Activated CD4-positive, alpha-beta T cell treated with anti-CD3 and anti-CD28 coated beads, Interleukin-2, amount 10 ng/mL, durations not matched to agents 24 days and 14 days (primary cell): ENCODE results near the gene E2F4. TPM values are rescaled to one million over a fixed set of nuclear protein-coding genes. Genes with fewer than 3 reads are reported as not detected.

Experiments used
- DNase-seq: peaks from one replicate; pipeline ENCODE4 v3.0.0; 2022
- H3K27ac Mint-ChIP-seq: one replicate; pipeline ENCODE4 v1.8.0; 2022; ENCODE audit warnings: mild to moderate bottlenecking, mixed read lengths
- H3K27me3 Mint-ChIP-seq: one replicate; pipeline ENCODE4 v1.8.0; 2022; ENCODE audit warnings: mixed read lengths
- H3K36me3 Mint-ChIP-seq: one replicate; pipeline ENCODE4 v1.8.0; 2022; ENCODE audit warnings: low read depth, mild to moderate bottlenecking, mixed read lengths
- H3K4me1 Mint-ChIP-seq: one replicate; pipeline ENCODE4 v1.8.0; 2021; ENCODE audit warnings: mixed read lengths
- H3K4me3 Mint-ChIP-seq: one replicate; pipeline ENCODE4 v1.8.0; 2022; ENCODE audit warnings: mild to moderate bottlenecking, moderate library complexity, mixed read lengths
- H3K9me3 Mint-ChIP-seq: one replicate; pipeline ENCODE4 v1.8.0; 2021; ENCODE audit warnings: mixed read lengths
- intact Hi-C: fragments of 100-400 bp; cut with micrococcal nuclease; formaldehyde crosslinking; loops from one replicate; pipeline ENCODE4 v1.15.1; 2023
- total RNA-seq: library from RNA; stranded (reverse); gene quantifications from 2 replicates; pipeline ENCODE4 v1.2.3, GENCODE V29; 2022

E2F4 gene
- total RNA-seq, 1 donor from 2014 or later, result 166 TPM

DNA sequence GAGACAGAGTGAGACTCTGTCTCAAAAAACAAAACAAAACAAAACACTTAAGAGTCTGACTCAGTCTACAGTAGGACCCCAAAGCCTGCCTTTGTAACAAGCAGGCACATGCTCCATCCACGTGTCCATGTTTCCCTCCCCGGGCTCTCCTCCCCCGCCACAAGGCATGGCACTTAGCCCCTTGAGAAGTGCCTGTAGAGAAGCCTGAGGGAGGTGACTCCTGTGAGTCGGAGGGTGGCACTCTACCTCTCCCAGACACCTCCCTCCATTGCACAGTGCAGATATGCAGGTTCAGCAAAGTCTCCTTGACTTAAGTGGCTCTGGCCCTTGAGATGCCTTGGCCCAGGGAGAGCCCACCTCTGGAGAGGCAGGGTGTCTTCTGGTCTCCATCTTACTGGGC lies 48.6 kb downstream of the E2F4 start:
- intact Hi-C loops, result loop anchor here (10.0 kb wide), 1 partner anchor 604 kb away; the partner anchor contains the start of genes CENPT, NUTF2 and THAP11
- Mint-ChIP-seq H3K4me1 (peaks cover 38% of the 10 kb centered on the region), H3K36me3 (peaks cover 45% of the 10 kb centered on the region), H3K9me3 (no peaks in the 10 kb centered on the region), H3K4me3 (no peak overlapping the region), H3K27ac (no peak overlapping the region), H3K27me3 (no peaks in the 10 kb centered on the region)
- no peak for DNase-seq

DNA sequence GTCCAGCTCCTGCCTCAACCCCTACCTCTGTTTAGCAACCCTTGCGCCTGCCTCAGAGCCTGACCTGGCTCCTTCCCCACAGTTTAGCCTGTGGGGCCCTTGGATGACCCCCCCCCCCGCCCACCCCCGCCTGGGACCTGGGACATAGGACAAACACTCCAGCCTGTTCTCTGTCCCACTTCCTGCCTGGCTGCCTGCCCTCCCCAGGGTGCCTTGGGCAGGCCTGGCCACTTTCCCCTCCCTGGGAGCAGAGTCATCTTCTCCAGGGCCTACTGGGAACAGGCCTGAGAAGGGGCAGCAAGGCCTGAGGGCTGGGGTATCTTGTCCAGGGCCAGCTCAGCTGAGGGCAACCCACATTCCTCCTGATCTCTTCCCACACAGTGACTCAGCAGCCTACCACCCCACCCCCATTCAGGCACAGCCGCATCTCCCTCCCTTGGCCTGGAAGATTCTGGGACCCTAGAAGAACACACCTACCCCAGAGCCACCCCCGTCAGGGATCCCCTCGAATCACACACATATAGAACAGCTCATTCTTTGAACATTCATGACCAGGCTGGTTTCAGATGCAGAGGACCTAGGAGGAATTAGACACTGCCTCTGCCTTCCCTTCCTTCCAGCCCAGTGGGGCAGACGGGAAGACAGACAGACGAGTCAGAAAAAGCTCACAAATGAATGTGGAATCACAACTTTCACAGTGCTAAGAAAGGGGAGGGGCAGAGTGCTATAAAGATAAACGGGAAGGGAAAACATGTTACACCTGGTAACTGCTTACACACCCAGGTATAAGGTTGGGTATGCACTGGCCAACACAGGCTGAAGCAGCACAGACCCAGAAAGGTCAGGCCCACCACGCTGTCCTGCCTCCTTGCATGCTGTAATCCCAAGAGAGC lies 49.3 kb downstream of the E2F4 start:
- Mint-ChIP-seq H3K27ac (peak overlapping the region; percentile 88), H3K9me3 (no peaks in the 10 kb centered on the region), H3K27me3 (no peaks in the 10 kb centered on the region), H3K4me3 (peak overlapping the region; percentile 10), H3K4me1 (peaks cover 36% of the 10 kb centered on the region), H3K36me3 (peaks cover 41% of the 10 kb centered on the region)
- intact Hi-C loops, result loop anchor here (10.0 kb wide), 1 partner anchor 604 kb away; the partner anchor contains the start of genes CENPT, NUTF2 and THAP11
- DNase-seq, result no peak

DNA sequence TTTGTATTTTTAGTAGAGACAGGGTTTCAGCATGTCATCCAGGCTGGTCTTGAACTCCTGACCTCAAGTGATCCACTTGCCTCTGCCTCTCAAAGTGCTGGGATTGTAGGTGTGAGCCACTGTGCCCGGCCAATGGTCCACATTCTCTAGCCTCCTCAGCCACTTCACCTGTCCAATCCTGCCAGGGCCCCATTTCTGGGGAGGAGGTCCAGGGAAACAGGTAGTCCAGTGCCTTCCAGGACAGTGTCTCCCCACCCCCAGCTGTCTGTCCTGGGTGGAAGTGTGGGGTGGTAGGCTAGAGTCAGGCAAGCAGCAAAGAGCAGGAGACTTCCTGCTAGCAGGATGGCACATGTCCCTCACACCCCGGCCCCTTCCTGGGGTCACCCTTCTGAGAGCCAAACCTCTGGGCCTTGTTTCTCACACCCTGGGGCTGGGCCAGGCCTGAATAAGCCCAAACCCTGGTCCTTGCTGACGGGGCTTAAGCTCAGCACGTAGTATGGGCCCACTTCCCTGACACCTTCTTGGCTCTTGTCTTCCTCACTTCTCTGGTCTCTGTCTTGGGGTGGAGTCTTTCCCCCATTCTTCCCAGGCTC lies 50.3 kb downstream of the E2F4 start:
- peak overlapping the region; percentile 72 for H3K27ac Mint-ChIP-seq
- peaks cover 34% of the 10 kb centered on the region for H3K36me3 Mint-ChIP-seq
- no peak overlapping the region for H3K4me3 Mint-ChIP-seq
- H3K4me1 Mint-ChIP-seq, result peaks cover 34% of the 10 kb centered on the region
- H3K27me3 Mint-ChIP-seq, result no peaks in the 10 kb centered on the region
- intact Hi-C loops, result loop anchor here (10.0 kb wide), 1 partner anchor 603 kb away; the partner anchor contains the start of genes CENPT, NUTF2 and THAP11
- no peaks in the 10 kb centered on the region for H3K9me3 Mint-ChIP-seq
- no peak for DNase-seq

DNA sequence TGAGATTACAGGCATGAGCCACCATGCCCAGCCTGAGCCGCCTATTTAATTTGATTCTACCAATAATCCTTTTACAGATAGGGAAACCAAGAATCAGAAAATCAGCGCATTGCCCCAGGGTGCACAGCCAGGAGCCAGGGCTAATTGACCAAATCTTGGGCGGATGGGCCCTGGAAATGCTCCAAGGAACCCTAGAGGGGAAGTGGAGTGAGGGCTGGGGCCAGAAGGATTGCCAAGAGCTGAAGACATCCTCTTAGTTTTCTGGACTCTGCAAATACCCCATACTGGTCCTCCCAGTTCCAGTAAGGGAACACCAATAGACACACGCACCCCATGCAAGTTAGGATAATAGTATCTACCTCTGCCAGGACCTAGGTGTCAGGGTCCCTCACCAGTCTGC lies 51.5 kb downstream of the E2F4 start:
- H3K9me3 Mint-ChIP-seq, result no peaks in the 10 kb centered on the region
- DNase-seq, result no peak
- peak overlapping the region; percentile 89 for H3K4me3 Mint-ChIP-seq
- peaks cover 43% of the 10 kb centered on the region for H3K4me1 Mint-ChIP-seq
- H3K27ac Mint-ChIP-seq, result peak overlapping the region; percentile 96
- intact Hi-C loops, result loop anchor here (10.0 kb wide), 1 partner anchor 601 kb away; the partner anchor contains the start of genes CENPT, NUTF2 and THAP11
- H3K27me3 Mint-ChIP-seq, result peaks cover 1% of the 10 kb centered on the region
- H3K36me3 Mint-ChIP-seq, result peaks cover 21% of the 10 kb centered on the region

DNA sequence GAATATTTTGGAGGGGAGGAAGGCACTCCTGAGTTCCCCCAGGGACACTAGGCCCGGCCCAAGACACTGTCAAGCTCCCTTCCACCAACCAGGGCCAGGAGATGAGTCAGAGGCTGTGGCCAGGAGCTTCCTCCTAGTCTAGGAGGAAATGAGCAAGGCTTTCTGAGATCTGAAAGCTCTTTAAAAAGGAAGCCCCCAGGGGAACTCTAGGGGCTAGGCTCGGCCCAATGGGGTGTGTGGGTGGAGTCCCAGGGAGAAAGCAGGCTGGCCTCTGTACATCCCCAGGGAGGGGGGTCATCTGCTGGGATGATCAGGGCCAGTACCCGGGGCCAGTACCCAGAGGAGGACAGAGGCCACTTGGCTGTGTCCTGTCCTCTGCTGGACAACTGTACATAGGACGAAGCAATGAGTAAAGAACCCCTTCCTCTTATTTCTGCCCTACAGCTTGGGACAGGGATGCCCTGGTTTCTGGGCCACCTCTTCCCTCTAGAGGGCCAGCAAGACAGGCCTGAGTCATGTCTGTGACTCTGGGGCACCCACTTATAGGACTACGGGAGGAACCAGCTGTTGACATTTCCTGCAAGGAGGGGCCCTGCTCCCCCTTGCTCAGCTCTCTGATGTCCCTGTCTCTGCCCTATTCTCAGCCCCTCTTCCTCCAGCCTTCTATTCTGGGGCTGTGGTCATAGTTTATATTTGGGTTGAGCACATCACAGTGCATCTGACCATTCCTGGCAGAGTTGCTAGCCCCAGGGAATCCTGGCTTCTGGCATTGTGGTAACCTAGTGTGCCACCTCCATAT lies 52.6 kb downstream of the E2F4 start:
- DNase-seq, result peak; percentile 93
- H3K4me1 Mint-ChIP-seq, result peaks cover 49% of the 10 kb centered on the region
- H3K27me3 Mint-ChIP-seq, result peaks cover 4% of the 10 kb centered on the region
- intact Hi-C loops, result loop anchor here (1.0 to 10.0 kb wide), 5 partner anchors 8 to 600 kb away; partner anchors contain the start of genes CENPT, NUTF2, THAP11 and TMEM208
- no peaks in the 10 kb centered on the region for H3K9me3 Mint-ChIP-seq
- H3K36me3 Mint-ChIP-seq, result peaks cover 15% of the 10 kb centered on the region
- peak overlapping the region; percentile 96 for H3K27ac Mint-ChIP-seq
- H3K4me3 Mint-ChIP-seq, result peak overlapping the region; percentile 89

DNA sequence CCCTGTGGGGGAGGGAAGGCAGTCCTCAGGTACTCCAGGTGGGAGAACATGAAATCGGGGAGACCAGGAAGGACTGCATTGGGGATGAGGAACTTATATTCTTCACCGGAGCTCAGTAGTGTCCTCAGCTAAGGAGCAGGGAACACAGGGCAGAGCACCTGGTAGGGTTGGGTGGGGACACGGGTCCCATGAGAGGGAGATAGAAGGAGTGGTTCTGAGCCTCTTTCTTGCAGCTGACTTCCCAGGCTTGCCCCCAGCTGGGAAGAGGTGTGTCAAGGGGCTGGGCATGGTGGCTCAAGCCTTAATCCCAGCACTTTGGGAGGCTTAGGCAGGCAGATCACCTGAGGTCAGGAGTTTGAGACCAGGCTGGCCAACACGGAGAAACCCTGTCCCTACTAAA lies 53.2 kb downstream of the E2F4 start:
- no peaks in the 10 kb centered on the region for H3K9me3 Mint-ChIP-seq
- no peak for DNase-seq
- intact Hi-C loops, result loop anchor here (10.0 kb wide), 1 partner anchor 600 kb away; the partner anchor contains the start of genes CENPT, NUTF2 and THAP11
- peak overlapping the region; percentile 96 for H3K27ac Mint-ChIP-seq
- H3K4me1 Mint-ChIP-seq, result peaks cover 52% of the 10 kb centered on the region
- peaks cover 13% of the 10 kb centered on the region for H3K36me3 Mint-ChIP-seq
- H3K27me3 Mint-ChIP-seq, result peaks cover 9% of the 10 kb centered on the region
- H3K4me3 Mint-ChIP-seq, result peak overlapping the region; percentile 89

DNA sequence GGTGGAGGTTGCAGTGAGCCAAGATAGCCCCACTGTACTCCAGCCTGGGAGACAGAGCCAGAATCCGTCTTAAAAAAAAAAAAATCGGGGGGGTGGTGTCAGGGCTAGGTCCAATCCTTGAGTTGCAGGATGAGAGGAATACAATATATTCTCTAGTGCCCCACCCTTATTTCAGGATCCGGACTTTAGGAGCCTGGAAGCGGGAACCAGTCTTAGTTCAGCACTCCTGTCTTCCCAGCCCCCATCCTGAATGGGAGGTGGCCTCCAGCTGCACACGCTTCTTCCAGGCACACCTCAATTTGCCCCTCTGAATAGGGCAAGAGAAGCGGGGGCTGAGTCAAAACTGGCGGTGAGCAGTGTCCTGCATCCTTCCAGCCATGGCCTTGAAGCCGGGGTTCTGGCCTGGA lies 53.7 kb downstream of the E2F4 start:
- peak overlapping the region; percentile 89 for H3K4me3 Mint-ChIP-seq
- H3K36me3 Mint-ChIP-seq, result peaks cover 13% of the 10 kb centered on the region
- H3K27me3 Mint-ChIP-seq, result peaks cover 14% of the 10 kb centered on the region
- intact Hi-C loops, result loop anchor here (2.0 to 10.0 kb wide), 4 partner anchors 33 to 599 kb away; partner anchors contain the start of genes CENPT, CTCF, MATCAP1 and NUTF2
- peak overlapping the region; percentile 96 for H3K27ac Mint-ChIP-seq
- H3K9me3 Mint-ChIP-seq, result no peaks in the 10 kb centered on the region
- DNase-seq, result no peak
- peaks cover 54% of the 10 kb centered on the region for H3K4me1 Mint-ChIP-seq

DNA sequence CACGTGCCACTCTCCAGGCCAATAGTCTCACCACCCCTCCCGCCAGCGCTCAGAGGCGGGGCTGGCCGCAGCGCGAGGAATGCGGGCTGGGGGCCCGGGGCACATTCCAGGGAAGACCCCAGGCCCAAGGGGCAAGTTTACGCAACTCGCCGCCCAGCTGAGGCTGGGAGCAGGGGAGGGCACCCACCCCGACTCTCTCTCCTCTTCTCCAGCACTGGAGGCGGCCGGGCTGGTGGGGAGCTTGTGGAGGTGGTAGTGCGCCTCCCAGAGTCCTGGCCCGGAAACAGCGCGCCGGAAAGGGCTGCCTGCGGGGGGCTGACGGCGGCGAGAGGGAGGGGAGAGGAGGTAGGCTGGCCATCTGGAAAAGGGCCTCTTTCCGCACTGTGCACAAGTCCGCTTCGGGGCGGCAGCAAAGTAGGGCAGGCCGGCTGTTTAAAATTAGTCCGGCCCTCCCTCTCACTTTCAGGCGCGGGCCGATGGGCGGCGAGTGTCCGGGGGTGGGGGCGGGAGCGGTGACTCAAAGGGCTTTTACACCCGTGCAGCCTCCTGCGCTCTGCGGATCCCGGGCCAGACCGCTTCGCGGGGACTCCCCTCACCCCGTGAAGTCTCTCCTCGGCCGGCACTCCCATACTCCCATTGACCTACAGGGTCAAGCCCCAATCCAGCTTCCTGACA lies 54.3 kb downstream of the E2F4 start:
- DNase-seq, result peak; percentile 84
- Mint-ChIP-seq H3K9me3 (no peaks in the 10 kb centered on the region), H3K4me1 (peaks cover 52% of the 10 kb centered on the region), H3K27me3 (peaks cover 14% of the 10 kb centered on the region), H3K4me3 (peak overlapping the region; percentile 89), H3K36me3 (peaks cover 12% of the 10 kb centered on the region), H3K27ac (peak overlapping the region; percentile 91)
- intact Hi-C loops, result loop anchor here (2.0 to 10.0 kb wide), 4 partner anchors 33 to 599 kb away; partner anchors contain the start of genes CENPT, CTCF, MATCAP1 and NUTF2

DNA sequence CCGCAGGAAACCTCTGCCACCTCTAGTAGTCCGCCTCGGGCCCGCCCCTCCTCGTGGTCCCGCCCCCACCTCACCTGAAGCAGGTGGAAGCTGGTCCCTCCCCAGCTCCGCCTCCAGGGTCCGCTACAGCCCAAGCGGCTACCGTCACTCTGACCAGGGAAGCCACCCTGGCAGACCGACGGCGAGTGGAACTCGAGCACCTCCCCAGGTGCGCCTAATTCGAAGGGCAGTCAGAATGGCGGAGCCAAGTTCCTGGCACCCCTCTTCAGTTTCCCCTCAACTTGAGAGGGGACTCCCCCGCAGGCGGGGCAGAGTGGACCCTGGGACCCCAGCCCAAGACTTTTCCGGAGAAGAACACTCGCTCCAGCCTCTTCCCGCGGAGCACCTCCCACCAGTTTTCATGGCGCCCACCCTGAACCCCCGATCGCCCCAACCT lies 54.8 kb downstream of the E2F4 start:
- DNase-seq, result peak; percentile 81
- H3K4me3 Mint-ChIP-seq, result peak overlapping the region; percentile 89
- H3K36me3 Mint-ChIP-seq, result peaks cover 7% of the 10 kb centered on the region
- no peaks in the 10 kb centered on the region for H3K9me3 Mint-ChIP-seq
- H3K27me3 Mint-ChIP-seq, result peaks cover 14% of the 10 kb centered on the region
- peaks cover 49% of the 10 kb centered on the region for H3K4me1 Mint-ChIP-seq
- intact Hi-C loops, result loop anchor here (1.0 to 10.0 kb wide), 5 partner anchors 32 to 598 kb away; partner anchors contain the start of genes ATP6V0D1, CENPT, CTCF and MATCAP1
- peak overlapping the region; percentile 91 for H3K27ac Mint-ChIP-seq

DNA sequence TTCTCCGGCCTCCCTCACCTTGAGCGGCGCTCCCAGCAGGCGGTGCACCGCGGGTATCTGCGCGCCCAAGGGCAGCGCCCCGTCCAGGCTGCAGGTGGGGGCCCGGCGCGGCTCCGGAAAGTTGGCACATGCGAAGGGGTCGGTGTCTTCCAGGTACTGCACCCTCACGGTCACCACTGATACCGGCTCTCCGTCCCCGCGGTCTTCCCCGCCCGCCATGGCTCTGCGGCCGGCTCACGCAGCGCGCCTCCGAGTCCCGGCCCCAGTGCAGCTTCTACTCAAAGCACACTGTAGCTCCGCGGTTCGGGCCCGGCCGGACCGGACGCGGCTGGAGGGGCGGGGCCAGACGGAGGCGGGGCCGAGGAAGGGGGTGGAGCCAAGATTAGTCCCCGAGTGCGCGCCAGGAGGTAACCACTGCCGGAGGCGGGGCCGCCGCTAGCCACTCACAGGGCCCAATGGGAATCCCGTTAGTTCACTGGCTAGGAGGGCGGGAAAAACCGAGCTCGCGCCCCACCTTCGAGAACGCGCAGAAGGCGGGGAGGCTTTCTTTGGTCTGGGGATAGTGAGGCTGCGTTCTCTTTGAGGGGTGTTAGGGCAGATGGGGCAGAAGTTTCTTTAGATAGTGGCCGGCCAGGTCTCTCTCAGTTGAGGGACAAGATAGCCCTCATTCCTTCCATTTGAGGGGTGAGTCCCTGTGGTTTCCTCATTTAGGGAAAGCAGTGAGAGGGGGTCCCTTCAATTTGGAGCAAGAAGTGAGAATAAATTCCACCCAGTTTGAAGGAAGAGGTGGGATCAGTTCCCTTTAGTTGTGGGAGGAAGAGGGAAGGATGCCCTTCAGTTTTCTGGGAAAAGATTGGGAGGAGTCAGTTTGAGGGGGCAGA lies 55.5 kb downstream of the E2F4 start, which contains the start of gene FHOD1:
FHOD1 (minus strand) TSS at position 290 of the 881 bp plus-strand sequence; CDS start at position 219, 71 bp downstream.
- DNase-seq, result peak; percentile 100
- peak within 1 kb of the TSS; percentile 89 for H3K4me3 Mint-ChIP-seq
- peaks cover 7% of the 10 kb centered on the region for H3K36me3 Mint-ChIP-seq
- H3K27me3 Mint-ChIP-seq, result peaks cover 14% of the 10 kb centered on the region
- peaks cover 48% of the 10 kb centered on the region for H3K4me1 Mint-ChIP-seq
- no peaks in the 10 kb centered on the region for H3K9me3 Mint-ChIP-seq
- H3K27ac Mint-ChIP-seq, result peak within 1 kb of the TSS; percentile 91
- intact Hi-C loops, result loop anchor here (1.0 to 10.0 kb wide), 5 partner anchors 31 to 597 kb away; partner anchors contain the start of genes ATP6V0D1, CENPT, CTCF and MATCAP1

DNA sequence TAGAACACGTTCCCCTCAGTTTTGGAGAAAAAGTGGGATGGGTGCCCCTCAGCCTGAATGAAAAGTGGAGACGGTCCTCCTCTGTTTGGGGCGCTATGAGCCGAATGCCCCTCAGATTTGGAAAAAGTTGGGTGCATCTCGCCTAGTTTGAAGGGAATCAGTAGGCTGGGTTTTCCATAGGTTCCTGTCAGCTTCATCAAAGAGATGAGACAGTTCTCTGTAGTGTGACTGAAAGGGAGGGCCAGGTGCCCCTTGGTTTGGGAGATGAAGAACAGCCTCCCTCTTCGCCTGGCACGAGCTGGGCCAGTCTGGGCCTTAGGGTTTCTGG lies 56.1 kb downstream of the E2F4 start:
- intact Hi-C loops, result loop anchor here (10.0 kb wide), 1 partner anchor 597 kb away; the partner anchor contains the start of genes CENPT, NUTF2 and THAP11
- H3K4me1 Mint-ChIP-seq, result peaks cover 45% of the 10 kb centered on the region
- H3K27me3 Mint-ChIP-seq, result peaks cover 14% of the 10 kb centered on the region
- H3K9me3 Mint-ChIP-seq, result no peaks in the 10 kb centered on the region
- no peak for DNase-seq
- peak overlapping the region; percentile 91 for H3K27ac Mint-ChIP-seq
- peaks cover 4% of the 10 kb centered on the region for H3K36me3 Mint-ChIP-seq
- peak overlapping the region; percentile 89 for H3K4me3 Mint-ChIP-seq
